ENCODE measurements around the gene OBSCN.

OBSCN gene

GRCh38 chr1:228317891-228318810 is 110.3 kb downstream of the OBSCN start:
- H3K27me3 Mint-ChIP-seq, result no peaks in the 10 kb centered on the region

GRCh38 chr1:228318823-228319241 is 111.0 kb downstream of the OBSCN start:
- H3K27me3 Mint-ChIP-seq, result no peaks in the 10 kb centered on the region
- no peak overlapping the region for H3K4me3 Mint-ChIP-seq
- no peaks in the 10 kb centered on the region for H3K4me1 Mint-ChIP-seq (ENCODE audit: low read depth)
- no peak overlapping the region for H3K27ac Mint-ChIP-seq
- H3K36me3 Mint-ChIP-seq (ENCODE audit: low read depth), result peaks cover 3% of the 10 kb centered on the region
- no peaks in the 10 kb centered on the region for H3K9me3 Mint-ChIP-seq

More at GRCh38 chr1:228317891-228318810, 110.3 kb downstream of the OBSCN start:
- Mint-ChIP-seq H3K27ac (no peak overlapping the region), H3K9me3 (no peaks in the 10 kb centered on the region), H3K4me1 (ENCODE audit: low read depth) (no peaks in the 10 kb centered on the region), H3K36me3 (ENCODE audit: low read depth) (peaks cover 3% of the 10 kb centered on the region), H3K4me3 (no peak overlapping the region)

DNA sequence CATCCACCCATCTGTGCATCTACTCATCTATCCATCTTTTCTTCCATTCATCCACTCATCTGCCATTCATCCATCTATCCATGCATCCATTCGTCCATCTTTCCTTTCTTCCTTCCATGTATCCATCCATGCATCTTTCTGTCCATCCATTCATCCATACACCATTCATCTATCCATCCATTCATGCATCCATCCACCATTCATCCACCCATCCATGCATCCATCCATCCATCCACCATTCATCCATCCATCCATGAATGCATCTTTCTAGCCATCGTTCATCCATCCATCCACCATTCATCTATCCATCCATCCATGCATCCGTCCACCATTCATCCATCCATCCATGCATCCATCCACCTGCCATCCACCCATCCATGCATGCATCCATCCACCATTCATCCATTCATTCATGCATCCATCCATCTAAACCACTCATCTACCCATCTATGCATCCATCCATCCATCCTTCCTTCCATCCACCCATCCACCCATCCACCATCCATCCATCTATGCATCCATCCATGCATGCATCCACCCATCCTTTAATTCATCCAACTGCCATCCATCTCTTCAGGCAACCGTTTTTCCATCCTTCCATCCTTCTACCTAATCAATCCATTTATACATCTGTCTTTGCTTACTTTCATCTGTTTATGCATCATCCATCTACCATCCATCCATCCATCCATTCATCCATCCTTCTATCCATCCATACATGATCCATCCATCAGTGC is 111.7 kb downstream of the OBSCN start:
- no peaks in the 10 kb centered on the region for H3K9me3 Mint-ChIP-seq
- H3K4me1 Mint-ChIP-seq (ENCODE audit: low read depth), result no peaks in the 10 kb centered on the region
- H3K4me3 Mint-ChIP-seq, result no peak overlapping the region

DNA sequence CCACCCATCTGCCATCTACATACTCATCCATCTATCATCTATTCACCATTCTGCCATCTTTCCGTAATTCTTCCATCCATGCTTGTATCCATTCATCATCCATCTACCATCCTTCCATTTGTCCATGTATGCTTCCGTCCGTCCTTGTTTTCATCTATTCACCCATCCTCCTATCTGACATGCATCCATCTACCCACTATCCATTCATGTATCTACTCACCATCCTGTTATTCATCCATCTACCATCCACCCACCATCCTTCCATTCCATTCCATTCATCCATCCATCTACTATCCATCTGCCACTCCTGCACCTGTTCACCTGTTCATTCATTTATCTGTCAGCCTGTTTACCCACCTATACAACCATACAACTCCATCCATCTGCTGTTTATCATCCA is 112.5 kb downstream of the OBSCN start:
- H3K4me1 Mint-ChIP-seq (ENCODE audit: low read depth), result no peaks in the 10 kb centered on the region
- H3K27ac Mint-ChIP-seq, result no peak overlapping the region
- H3K36me3 Mint-ChIP-seq (ENCODE audit: low read depth), result peaks cover 5% of the 10 kb centered on the region
- H3K27me3 Mint-ChIP-seq, result no peaks in the 10 kb centered on the region
- no peaks in the 10 kb centered on the region for H3K9me3 Mint-ChIP-seq
- H3K4me3 Mint-ChIP-seq, result no peak overlapping the region

More for the DNA sequence above, 111.7 kb downstream of the OBSCN start:
- no peaks in the 10 kb centered on the region for H3K27me3 Mint-ChIP-seq
- H3K27ac Mint-ChIP-seq, result no peak overlapping the region
- peaks cover 3% of the 10 kb centered on the region for H3K36me3 Mint-ChIP-seq (ENCODE audit: low read depth)

DNA sequence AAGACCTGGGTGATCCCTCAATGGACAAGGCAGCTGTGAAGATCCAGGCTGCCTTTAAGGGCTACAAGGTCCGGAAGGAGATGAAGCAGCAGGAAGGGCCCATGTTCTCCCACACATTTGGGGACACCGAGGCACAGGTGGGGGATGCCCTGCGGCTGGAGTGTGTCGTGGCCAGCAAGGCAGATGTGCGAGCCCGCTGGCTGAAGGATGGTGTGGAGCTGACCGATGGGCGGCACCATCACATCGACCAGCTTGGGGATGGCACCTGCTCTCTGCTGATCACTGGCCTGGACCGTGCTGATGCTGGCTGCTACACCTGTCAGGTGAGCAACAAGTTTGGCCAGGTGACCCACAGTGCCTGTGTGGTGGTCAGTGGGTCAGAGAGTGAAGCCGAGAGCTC is 113.6 kb downstream of the OBSCN start:
- Mint-ChIP-seq H3K27ac (no peak overlapping the region), H3K27me3 (no peaks in the 10 kb centered on the region), H3K4me3 (no peak overlapping the region), H3K36me3 (ENCODE audit: low read depth) (peaks cover 8% of the 10 kb centered on the region), H3K4me1 (ENCODE audit: low read depth) (no peaks in the 10 kb centered on the region), H3K9me3 (no peaks in the 10 kb centered on the region)

DNA sequence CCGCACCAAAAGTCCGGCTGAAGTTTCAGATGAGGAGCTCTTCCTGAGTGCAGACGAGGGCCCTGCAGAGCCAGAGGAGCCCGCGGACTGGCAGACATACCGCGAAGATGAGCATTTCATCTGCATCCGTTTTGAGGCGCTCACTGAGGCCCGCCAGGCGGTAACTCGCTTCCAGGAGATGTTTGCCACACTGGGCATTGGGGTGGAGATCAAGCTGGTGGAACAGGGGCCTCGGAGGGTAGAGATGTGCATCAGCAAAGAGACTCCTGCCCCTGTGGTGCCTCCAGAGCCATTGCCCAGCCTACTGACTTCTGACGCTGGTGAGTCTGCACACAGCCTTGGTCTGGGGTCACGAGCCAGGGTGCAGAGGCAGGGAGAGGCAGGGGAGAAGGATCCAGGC is 114.1 kb downstream of the OBSCN start:
- H3K4me1 Mint-ChIP-seq (ENCODE audit: low read depth), result no peaks in the 10 kb centered on the region
- peaks cover 8% of the 10 kb centered on the region for H3K36me3 Mint-ChIP-seq (ENCODE audit: low read depth)
- H3K4me3 Mint-ChIP-seq, result no peak overlapping the region
- no peak overlapping the region for H3K27ac Mint-ChIP-seq
- H3K27me3 Mint-ChIP-seq, result no peaks in the 10 kb centered on the region
- H3K9me3 Mint-ChIP-seq, result no peaks in the 10 kb centered on the region

GRCh38 chr1:228323401-228323800 is 115.6 kb downstream of the OBSCN start:
- no peak overlapping the region for H3K4me3 Mint-ChIP-seq
- H3K36me3 Mint-ChIP-seq (ENCODE audit: low read depth), result peaks cover 8% of the 10 kb centered on the region
- H3K27ac Mint-ChIP-seq, result no peak overlapping the region
- no peaks in the 10 kb centered on the region for H3K27me3 Mint-ChIP-seq
- no peaks in the 10 kb centered on the region for H3K9me3 Mint-ChIP-seq
- no peaks in the 10 kb centered on the region for H3K4me1 Mint-ChIP-seq (ENCODE audit: low read depth)

DNA sequence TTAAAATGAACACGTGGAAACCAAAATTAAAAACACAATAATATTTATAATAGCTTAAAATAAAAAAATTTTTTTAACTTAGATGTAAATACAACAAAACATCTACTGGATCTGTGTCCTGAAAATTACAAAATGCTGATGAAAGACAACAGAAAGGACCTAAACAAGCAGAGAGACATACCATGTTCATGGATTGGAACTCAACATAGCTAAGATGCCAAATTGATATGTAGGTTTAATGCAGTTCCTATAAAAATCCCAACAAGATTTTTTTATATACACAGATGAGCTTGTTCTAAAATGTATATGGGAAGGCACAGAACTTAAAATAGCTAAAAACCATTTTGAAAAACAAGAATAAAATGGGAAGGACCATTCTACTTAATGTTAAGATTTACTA is 117.4 kb downstream of the OBSCN start:
- no peaks in the 10 kb centered on the region for H3K9me3 Mint-ChIP-seq
- H3K27ac Mint-ChIP-seq, result no peak overlapping the region
- no peaks in the 10 kb centered on the region for H3K4me1 Mint-ChIP-seq (ENCODE audit: low read depth)
- H3K4me3 Mint-ChIP-seq, result no peak overlapping the region
- H3K36me3 Mint-ChIP-seq (ENCODE audit: low read depth), result peaks cover 8% of the 10 kb centered on the region
- H3K27me3 Mint-ChIP-seq, result no peaks in the 10 kb centered on the region

DNA sequence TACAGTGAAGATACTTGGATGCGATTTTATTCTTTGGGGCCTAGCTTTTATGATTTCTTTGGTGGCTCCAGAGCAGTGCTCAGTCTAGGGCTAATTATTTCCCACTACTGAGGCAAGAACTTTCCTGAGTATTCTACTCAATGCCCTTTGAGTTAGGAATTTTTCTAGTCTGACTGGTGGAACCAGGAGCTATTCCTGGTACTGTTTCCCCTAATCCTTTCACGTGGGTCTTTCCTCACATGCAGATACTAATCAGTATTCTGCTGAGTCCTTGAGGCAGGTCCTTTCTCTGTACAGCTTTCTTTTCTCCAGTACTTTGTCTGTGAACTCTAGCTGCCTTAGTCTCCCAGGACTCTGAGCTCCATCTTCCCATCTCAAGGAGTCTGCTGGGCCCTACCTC is 122.0 kb downstream of the OBSCN start:
- Mint-ChIP-seq H3K4me3 (no peak overlapping the region), H3K27ac (no peak overlapping the region), H3K9me3 (no peaks in the 10 kb centered on the region), H3K4me1 (ENCODE audit: low read depth) (no peaks in the 10 kb centered on the region), H3K27me3 (no peaks in the 10 kb centered on the region), H3K36me3 (ENCODE audit: low read depth) (peaks cover 5% of the 10 kb centered on the region)

- Mint-ChIP-seq H3K27ac (no peak overlapping the region), H3K4me1 (ENCODE audit: low read depth) (no peaks in the 10 kb centered on the region), H3K4me3 (no peak overlapping the region), H3K36me3 (ENCODE audit: low read depth) (no peaks in the 10 kb centered on the region), H3K9me3 (no peaks in the 10 kb centered on the region), H3K27me3 (no peaks in the 10 kb centered on the region)
Observed at GRCh38 chr1:228332797-228333738, 125.2 kb downstream of the OBSCN start.

- no peaks in the 10 kb centered on the region for H3K9me3 Mint-ChIP-seq
- no peaks in the 10 kb centered on the region for H3K27me3 Mint-ChIP-seq
- no peak overlapping the region for H3K27ac Mint-ChIP-seq
- no peaks in the 10 kb centered on the region for H3K36me3 Mint-ChIP-seq (ENCODE audit: low read depth)
- H3K4me3 Mint-ChIP-seq, result no peak overlapping the region
- H3K4me1 Mint-ChIP-seq (ENCODE audit: low read depth), result no peaks in the 10 kb centered on the region
Observed at GRCh38 chr1:228333739-228334115, 125.9 kb downstream of the OBSCN start.

- peaks cover under 1% of the 10 kb centered on the region for H3K36me3 Mint-ChIP-seq (ENCODE audit: low read depth)
- H3K4me3 Mint-ChIP-seq, result no peak overlapping the region
- no peak overlapping the region for H3K27ac Mint-ChIP-seq
- H3K4me1 Mint-ChIP-seq (ENCODE audit: low read depth), result no peaks in the 10 kb centered on the region
- H3K9me3 Mint-ChIP-seq, result no peaks in the 10 kb centered on the region
- H3K27me3 Mint-ChIP-seq, result no peaks in the 10 kb centered on the region
Observed at GRCh38 chr1:228334226-228334935, 126.5 kb downstream of the OBSCN start.

GRCh38 chr1:228334954-228335353 is 127.1 kb downstream of the OBSCN start:
- no peaks in the 10 kb centered on the region for H3K27me3 Mint-ChIP-seq
- H3K4me3 Mint-ChIP-seq, result no peak overlapping the region
- no peak overlapping the region for H3K27ac Mint-ChIP-seq
- H3K4me1 Mint-ChIP-seq (ENCODE audit: low read depth), result no peaks in the 10 kb centered on the region
- peaks cover 4% of the 10 kb centered on the region for H3K36me3 Mint-ChIP-seq (ENCODE audit: low read depth)
- no peaks in the 10 kb centered on the region for H3K9me3 Mint-ChIP-seq
